GM12801 (cell line): ENCODE measurements around the gene NLN.

Source experiments
- CTCF ChIP-seq: IDR thresholded peaks from one replicate; pipeline ENCODE4 v1.5.1; 2011; ENCODE audit warnings: control low read depth; ENCODE audit not compliant: insufficient read length; ENCODE audit errors: extremely low read depth

Gene NLN

GRCh38 chr5:65753189-65753588 is 31.2 kb downstream of the NLN start:
- no peak for TF ChIP-seq CTCF

GRCh38 chr5:65758546-65759144 is 36.6 kb downstream of the NLN start:
- TF ChIP-seq CTCF = no peak

GRCh38 chr5:65760504-65761275 is 38.7 kb downstream of the NLN start:
- TF ChIP-seq CTCF = no peak

GRCh38 chr5:65762234-65762633 is 40.2 kb downstream of the NLN start:
- TF ChIP-seq CTCF = no peak

GRCh38 chr5:65765582-65765981 is 43.6 kb downstream of the NLN start:
- no peak for TF ChIP-seq CTCF

- TF ChIP-seq CTCF = no peak
These were observed 44.2 kb downstream of the NLN start for GRCh38 chr5:65766175-65766574.

- no peak for TF ChIP-seq CTCF
These were observed 44.8 kb downstream of the NLN start for GRCh38 chr5:65766781-65767180.
